HepG2 (cell line): ENCODE data around the gene CACNA1I. TPM values are rescaled to one million over a fixed set of nuclear protein-coding genes. Genes with fewer than 3 reads are reported as not detected.

Experiments
- ATAC-seq: fragments of 200-7000 bp; cut with Tn5 transposase; 3 replicates; pipeline ENCODE4 v1.9.1; 2020; ENCODE audit warnings: mild to moderate bottlenecking, moderate library complexity
- BruUV-seq: library from RNA; stranded (reverse); fragments of 400-500 nt; replicated peaks from 2 replicates; lab custom pipeline; 2021; lab: Mats Ljungman, UMichigan
- CTCF ChIA-PET: fragments of 300-600 bp; formaldehyde crosslinking; extraction: SDS; loops from one replicate; lab custom pipeline; 2021; ENCODE audit warnings: low total read pairs, inconsistent platforms, low intra/inter-chr PET ratio; lab: Yijun Ruan, JAX
- POLR2A ChIA-PET: fragments of 350-600 bp; sonication (Branson Sonifier 250); formaldehyde crosslinking; loops from one replicate; lab custom pipeline; 2020; ENCODE audit warnings: antibody characterized with exemption, inconsistent platforms; lab: Yijun Ruan, JAX
- DNase-seq: peaks from one replicate; pipeline ENCODE4 v3.0.0-alpha.2; 2015; ENCODE audit warnings: low spot score
- FAIRE-seq: peaks from 3 replicates; lab custom pipeline; 2011; peaks lifted over from hg19 to GRCh38; lab: Jason Lieb, UNC
- H2AFZ ChIP-seq: one replicate; pipeline ENCODE4 v1.6.1; 2011; ENCODE audit warnings: low read length, inconsistent platforms
- H3K27ac ChIP-seq: fragments of 300-600 bp; 3 replicates; pipeline ENCODE4 v1.8.0; 2011; ENCODE audit warnings: mixed run types, mild to moderate bottlenecking, mixed read lengths, low read length, inconsistent platforms; ENCODE audit not compliant: insufficient read depth; ENCODE audit errors: extremely low read length
- H3K27me3 ChIP-seq, 2 experiments: fragments of 200-600 bp in 1 of 2; 2 replicates in 1 of 2; 3 replicates in 1 of 2; pipeline versions ENCODE4 v1.6.0 to v1.8.0; 2011; ENCODE audit warnings: low read length in 2 of 2, mild to moderate bottlenecking in 2 of 2, moderate library complexity in 2 of 2, inconsistent platforms in 1 of 2; ENCODE audit not compliant: insufficient read depth in 2 of 2, control insufficient read depth in 1 of 2
- H3K36me3 ChIP-seq, 2 experiments: fragments of 200-600 bp in 1 of 2; replicated peaks in 1 of 2; 2 replicates in 1 of 2; 3 replicates in 1 of 2; pipeline versions ENCODE4 v1.5.1 to v1.8.0; 2011; ENCODE audit warnings: low read length in 2 of 2, inconsistent platforms in 1 of 2; ENCODE audit not compliant: insufficient read depth in 2 of 2, control insufficient read depth in 1 of 2
- H3K4me1 ChIP-seq: 2 replicates; pipeline ENCODE4 v1.5.1; 2012; ENCODE audit warnings: low read length, inconsistent platforms; ENCODE audit not compliant: insufficient read depth
- H3K4me2 ChIP-seq: 2 replicates; pipeline ENCODE4 v1.6.0; 2011; ENCODE audit warnings: low read depth, low read length, inconsistent platforms
- H3K4me3 ChIP-seq, 3 experiments: fragments of 200-600 bp in 1 of 3; sonication (generic), shearing (Covaris generic) in 1 of 3; replicated peaks in 1 of 3; 2 replicates each; pipeline ENCODE4 v1.5.1; 2011 to 2016; ENCODE audit warnings: low read length in 3 of 3, inconsistent platforms in 2 of 3, low read depth in 2 of 3, mild to moderate bottlenecking in 2 of 3, control low read depth in 1 of 3, mixed read lengths in 1 of 3; ENCODE audit not compliant: insufficient read depth in 1 of 3
- H3K79me2 ChIP-seq: one replicate; pipeline ENCODE4 v1.6.1; 2011; ENCODE audit warnings: low read length, inconsistent platforms; ENCODE audit not compliant: insufficient read depth
- H3K9ac ChIP-seq: 2 replicates; pipeline ENCODE4 v1.6.0; 2011; ENCODE audit warnings: mild to moderate bottlenecking, low read depth, low read length, inconsistent platforms; ENCODE audit not compliant: insufficient read depth
- H3K9me3 ChIP-seq: 2 replicates; pipeline ENCODE4 v1.5.1; 2012; ENCODE audit warnings: mild to moderate bottlenecking, low read length
- H4K20me1 ChIP-seq: 2 replicates; pipeline ENCODE4 v1.6.0; 2011; ENCODE audit warnings: inconsistent platforms, mild to moderate bottlenecking, low read length, moderate library complexity; ENCODE audit not compliant: insufficient read depth
- ATF3 ChIP-seq: sonication (generic); formaldehyde crosslinking; IDR thresholded peaks from 2 replicates; pipeline ENCODE4 v1.4.0; 2020; ENCODE audit warnings: missing genetic modification reagents
- FOXK1 ChIP-seq: sonication (generic); formaldehyde crosslinking; IDR thresholded peaks from 2 replicates; pipeline ENCODE4 v1.4.0; 2020; ENCODE audit warnings: low read depth, missing genetic modification reagents, borderline replicate concordance
- FOXP4 ChIP-seq: sonication (generic); formaldehyde crosslinking; IDR thresholded peaks from 2 replicates; pipeline ENCODE4 v1.4.0; 2020; ENCODE audit warnings: missing genetic modification reagents
- GMEB1 ChIP-seq: sonication (generic); formaldehyde crosslinking; IDR thresholded peaks from 2 replicates; pipeline ENCODE4 v1.5.1; 2020; ENCODE audit warnings: missing genetic modification reagents, mild to moderate bottlenecking, borderline replicate concordance
- HHEX ChIP-seq: IDR thresholded peaks from 2 replicates; pipeline ENCODE4 v1.6.1; 2016; ENCODE audit warnings: control low read depth
- HIVEP1 ChIP-seq: sonication (generic); formaldehyde crosslinking; IDR thresholded peaks from 2 replicates; pipeline ENCODE4 v1.4.0; 2020; ENCODE audit warnings: mild to moderate bottlenecking, missing genetic modification reagents
- HMG20A ChIP-seq: IDR thresholded peaks from 2 replicates; pipeline ENCODE4 v1.6.1; 2016; ENCODE audit warnings: borderline replicate concordance
- HMG20B ChIP-seq: conservative IDR thresholded peaks from 2 replicates; pipeline ENCODE4 v1.6.1; 2016; ENCODE audit warnings: missing genetic modification reagents, missing compliant biosample characterization
- MTF2 ChIP-seq: sonication (generic); formaldehyde crosslinking; IDR thresholded peaks from 2 replicates; pipeline ENCODE4 v1.5.0; 2020; ENCODE audit warnings: missing genetic modification reagents, borderline replicate concordance
- RAD21 ChIP-seq: fragments of 450-650 bp; formaldehyde crosslinking; IDR thresholded peaks from 2 replicates; pipeline ENCODE4 v1.5.0; 2020; ENCODE audit warnings: mild to moderate bottlenecking
- RFX5 ChIP-seq: IDR thresholded peaks from 2 replicates; pipeline ENCODE4 v1.6.1; 2011; ENCODE audit warnings: low read depth, low read length, improper control_type of control experiment
- SIN3B ChIP-seq: fragments of 150-350 bp; IDR thresholded peaks from 2 replicates; pipeline ENCODE4 v1.6.1; 2014; ENCODE audit warnings: low read length
- SRSF1 ChIP-seq: fragments of 200-400 bp; formaldehyde crosslinking; optimal IDR thresholded peaks from 2 replicates; pipeline ENCODE3; 2017; ENCODE audit warnings: mild to moderate bottlenecking, low read depth, low read length, moderate library complexity
- ZBTB3 ChIP-seq: sonication (generic); formaldehyde crosslinking; IDR thresholded peaks from 2 replicates; pipeline ENCODE4 v1.4.0; 2020; ENCODE audit warnings: low read depth, mild to moderate bottlenecking, moderate library complexity, missing genetic modification reagents, borderline replicate concordance
- ZNF275 ChIP-seq: sonication (generic); formaldehyde crosslinking; IDR thresholded peaks from 2 replicates; pipeline ENCODE4 v1.8.0; 2022; ENCODE audit warnings: missing genetic modification reagents, mild to moderate bottlenecking, inconsistent platforms, borderline replicate concordance
- ZNF562 ChIP-seq: sonication (generic); formaldehyde crosslinking; IDR thresholded peaks from 2 replicates; pipeline ENCODE4 v1.8.0; 2022; ENCODE audit warnings: missing genetic modification reagents, borderline replicate concordance
- ZNF660 ChIP-seq: sonication (generic); formaldehyde crosslinking; IDR thresholded peaks from 2 replicates; pipeline ENCODE4 v1.5.1; 2020; ENCODE audit warnings: mild to moderate bottlenecking, low read depth, missing genetic modification reagents, borderline replicate concordance
- ZNF703 ChIP-seq: sonication (generic); formaldehyde crosslinking; IDR thresholded peaks from 2 replicates; pipeline ENCODE4 v1.5.1; 2020; ENCODE audit warnings: missing genetic modification reagents, mild to moderate bottlenecking, moderate library complexity, borderline replicate concordance
- ZSCAN9 ChIP-seq: IDR thresholded peaks from 2 replicates; pipeline ENCODE4 v1.6.1; 2016; ENCODE audit warnings: borderline replicate concordance
- WGBS: methylation state at CpG from one replicate; pipeline ENCODE4 v1.1.6; 2017; ENCODE audit warnings: low lambda C conversion rate; 5-methylcytosine and 5-hydroxymethylcytosine counted together
- in situ Hi-C: cut with HindIII; loops from 2 replicates; pipeline ENCODE4 v1.10.0; 2017; ENCODE audit warnings: low pct_unique_long_range_greater_than_20kb; ENCODE audit not compliant: extremely low pct_ligation_motif_present
- intact Hi-C: fragments of 100-400 bp; cut with micrococcal nuclease; formaldehyde crosslinking; loops from one replicate; pipeline ENCODE4 v1.10.0; 2022; ENCODE audit not compliant: unreplicated experiment
- polyA plus RNA-seq, 8 experiments: library from polyadenylated mRNA; depleted of rRNA in 3 of 8; stranded (reverse) in 7 of 8; unstranded in 1 of 8; fragments of >200 nt; fragmentation: Illumina TruSeq in 4 of 8; extraction: Trizol in 4 of 8; gene quantifications; 2 replicates each; pipeline versions ENCODE4 v1.2.1 to v1.2.3, GENCODE V29; 2011 to 2016; ENCODE audit warnings: low read depth in 4 of 8, missing spikeins in 1 of 8, mixed read lengths in 1 of 8; ENCODE audit not compliant: insufficient read depth in 1 of 8
- total RNA-seq, 5 experiments: library from RNA; depleted of rRNA; stranded (reverse); fragments of >200 nt; fragmentation: Illumina TruSeq; extraction: Trizol; gene quantifications; 2 replicates each; pipeline ENCODE4 v1.2.3, GENCODE V29; 2016; ENCODE audit warnings: low read depth in 1 of 5

The CACNA1I gene
- total and polyA plus RNA-seq, 2 of the 13 experiments (the other 11 are each of a cell fraction or from before 2014, with no cell fraction given), result not detected

GRCh38 chr22:39593066-39593930 is 22.7 kb downstream of the CACNA1I start:
- TF ChIP-seq FOXP4 (CRISPR knock-in tag) (no peak), ATF3 (CRISPR knock-in tag) (no peak), ZNF275 (CRISPR knock-in tag) (no peak), GMEB1 (CRISPR knock-in tag) (no peak), ZBTB3 (CRISPR knock-in tag) (no peak), RAD21 (CRISPR knock-in tag) (no peak), HHEX (CRISPR knock-in tag) (no peak), MTF2 (CRISPR knock-in tag) (no peak), HIVEP1 (CRISPR knock-in tag) (no peak), ZSCAN9 (CRISPR knock-in tag) (no peak), ZNF660 (CRISPR knock-in tag) (no peak), HMG20B (CRISPR knock-in tag) (no peak), FOXK1 (no peak), ZNF703 (CRISPR knock-in tag) (no peak), SRSF1 (no peak), ZNF562 (CRISPR knock-in tag) (no peak), SIN3B (no peak), HMG20A (no peak), RFX5 (no peak)
- no peaks in the 10 kb centered on the region for H3K9me3 ChIP-seq
- no TSS peak for BruUV-seq
- ATAC-seq, result no peak
- no peaks in the 10 kb centered on the region for H3K36me3 ChIP-seq
- FAIRE-seq, result no peak
- CTCF ChIA-PET, result no interaction called here
- H4K20me1 ChIP-seq, result no peaks in the 10 kb centered on the region
- intact Hi-C loops, result no loop called here
- in situ Hi-C loops, result no loop called here
- H3K4me2 ChIP-seq, result no peak overlapping the region
- peaks cover 6 to 56% of the 10 kb centered on the region in 2 experiments for H3K27me3 ChIP-seq
- H3K27ac ChIP-seq, result no peak overlapping the region
- no peaks in the 10 kb centered on the region for H3K79me2 ChIP-seq
- no peak overlapping the region for H3K4me3 ChIP-seq
- 15% methylated on average over 9 of the region's 12 CpGs for WGBS
- no peak for DNase-seq
- POLR2A ChIA-PET, result no interaction called here
- H3K4me1 ChIP-seq, result no peaks in the 10 kb centered on the region
- H2AFZ ChIP-seq, result no peak overlapping the region
- no peak overlapping the region for H3K9ac ChIP-seq
